GM18867 (cell line): ENCODE measurements around the gene TBL3.
A peak's percentile ranks its signal among the peaks of the same experiment; 100 is the strongest.
"Not testable (repeated sequence)": the region's sequence is repeated elsewhere in the genome, so short reads cannot be mapped to it uniquely, and the experiment has no call there.

Experiments used
- ATAC-seq: cut with Tn5 transposase; IDR thresholded peaks from one replicate; pipeline ENCODE4 v1.9.1; 2021; ENCODE audit warnings: mild to moderate bottlenecking, moderate library complexity; ENCODE audit not compliant: unreplicated experiment

TBL3 gene

GRCh38 chr16:1998852-1999801 is 27.3 kb downstream of the TBL3 start:
- no peak for ATAC-seq

- no peak for ATAC-seq
Measured at GRCh38 chr16:1999866-2000514, 28.1 kb downstream of the TBL3 start.

- ATAC-seq, result no peak
Measured at GRCh38 chr16:2001035-2001434, 29.2 kb downstream of the TBL3 start.

- no peak for ATAC-seq
Measured at GRCh38 chr16:2001456-2002355, 29.9 kb downstream of the TBL3 start.

GRCh38 chr16:2002406-2003230 is 30.8 kb downstream of the TBL3 start:
- no peak for ATAC-seq

GRCh38 chr16:2003231-2003826 is 31.5 kb downstream of the TBL3 start:
- ATAC-seq, result no peak

- ATAC-seq, result peak; percentile 74
Measured at GRCh38 chr16:2003827-2004641, 32.2 kb downstream of the TBL3 start.

- ATAC-seq, result no peak
Measured at GRCh38 chr16:2004795-2005517, 33.1 kb downstream of the TBL3 start.

GRCh38 chr16:2005646-2006045 is 33.8 kb downstream of the TBL3 start:
- no peak for ATAC-seq

- ATAC-seq, result no peak
Measured at GRCh38 chr16:2006317-2006716, 34.5 kb downstream of the TBL3 start.

- no peak for ATAC-seq
Measured at GRCh38 chr16:2007081-2007836, 35.4 kb downstream of the TBL3 start.

- no peak for ATAC-seq
Measured at GRCh38 chr16:2008009-2008526, 36.2 kb downstream of the TBL3 start.

GRCh38 chr16:2008631-2009163 is 36.8 kb downstream of the TBL3 start:
- ATAC-seq, result peak; percentile 4

GRCh38 chr16:2009164-2009711 is 37.4 kb downstream of the TBL3 start:
- peak; percentile 29 for ATAC-seq

- peak; percentile 85 for ATAC-seq
Measured at GRCh38 chr16:2009791-2010510, 38.1 kb downstream of the TBL3 start, which contains the start of gene ZNF598. ZNF598 (minus strand) TSS chr16:2009821.

- not testable (repeated sequence) for ATAC-seq
Measured at GRCh38 chr16:2011726-2012125, 39.9 kb downstream of the TBL3 start.
